ENCODE results near the gene OMA1. TPM values are rescaled to one million over a fixed set of nuclear protein-coding genes. Genes with fewer than 3 reads are reported as not detected.

Gene OMA1
- total RNA-seq, 4 donors from 2014 or later = 17.9 to 31.5 (median 27.8) TPM

DNA sequence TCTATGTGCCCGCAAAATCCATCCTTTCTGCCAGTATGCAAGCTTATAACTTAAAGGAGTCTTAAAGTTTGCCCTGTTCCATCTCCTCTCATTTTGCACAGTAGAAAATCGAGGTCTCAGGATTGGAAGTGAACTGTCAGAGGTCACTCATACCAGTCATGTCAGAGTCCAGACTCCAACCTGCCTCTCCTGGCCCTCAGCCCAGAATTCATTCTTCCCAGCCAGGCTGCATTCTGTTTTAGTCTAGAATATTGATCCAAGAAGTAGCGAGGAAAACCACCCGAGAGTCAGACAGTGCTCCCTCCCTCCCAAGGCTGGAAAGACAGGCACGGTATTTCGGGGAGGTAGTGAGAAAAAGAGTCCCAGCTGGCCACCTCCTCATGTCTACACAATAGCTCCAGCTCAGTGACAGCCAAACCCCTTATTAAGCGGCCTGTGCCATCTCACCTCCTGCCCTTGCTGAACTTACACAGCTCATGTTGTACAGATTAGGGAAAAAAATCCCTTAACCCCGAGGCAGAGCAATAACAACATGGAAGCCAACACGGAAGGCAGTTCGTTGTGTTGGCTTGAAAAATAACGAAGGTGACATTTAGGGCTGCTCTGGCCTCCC, 89.4 kb downstream of the OMA1 start:
- no peak overlapping the region for H3K27ac ChIP-seq
- H3K9me3 ChIP-seq = no peaks in the 10 kb centered on the region
- no peak overlapping the region for H3K4me3 ChIP-seq
- WGBS = 82% methylated on average over 11 of the region's 11 CpGs
- H3K4me1 ChIP-seq = no peaks in the 10 kb centered on the region
- no peaks in the 10 kb centered on the region for H3K36me3 ChIP-seq
- TF ChIP-seq, protein P1, sequence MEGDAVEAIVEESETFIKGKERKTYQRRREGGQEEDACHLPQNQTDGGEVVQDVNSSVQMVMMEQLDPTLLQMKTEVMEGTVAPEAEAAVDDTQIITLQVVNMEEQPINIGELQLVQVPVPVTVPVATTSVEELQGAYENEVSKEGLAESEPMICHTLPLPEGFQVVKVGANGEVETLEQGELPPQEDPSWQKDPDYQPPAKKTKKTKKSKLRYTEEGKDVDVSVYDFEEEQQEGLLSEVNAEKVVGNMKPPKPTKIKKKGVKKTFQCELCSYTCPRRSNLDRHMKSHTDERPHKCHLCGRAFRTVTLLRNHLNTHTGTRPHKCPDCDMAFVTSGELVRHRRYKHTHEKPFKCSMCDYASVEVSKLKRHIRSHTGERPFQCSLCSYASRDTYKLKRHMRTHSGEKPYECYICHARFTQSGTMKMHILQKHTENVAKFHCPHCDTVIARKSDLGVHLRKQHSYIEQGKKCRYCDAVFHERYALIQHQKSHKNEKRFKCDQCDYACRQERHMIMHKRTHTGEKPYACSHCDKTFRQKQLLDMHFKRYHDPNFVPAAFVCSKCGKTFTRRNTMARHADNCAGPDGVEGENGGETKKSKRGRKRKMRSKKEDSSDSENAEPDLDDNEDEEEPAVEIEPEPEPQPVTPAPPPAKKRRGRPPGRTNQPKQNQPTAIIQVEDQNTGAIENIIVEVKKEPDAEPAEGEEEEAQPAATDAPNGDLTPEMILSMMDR (IDR thresholded peaks at IDR 0.05) = no peak
- TF ChIP-seq POLR2AphosphoS5 (IDR thresholded peaks at IDR 0.05) = no peak
- TF ChIP-seq POLR2A (IDR thresholded peaks at IDR 0.05) = no peak
- TF ChIP-seq EP300 (IDR thresholded peaks at IDR 0.05) = no peak
- DNase-seq (ENCODE audit: low spot score in 2 of 2) = no peak
- H3K27me3 ChIP-seq = no peaks in the 10 kb centered on the region

DNA sequence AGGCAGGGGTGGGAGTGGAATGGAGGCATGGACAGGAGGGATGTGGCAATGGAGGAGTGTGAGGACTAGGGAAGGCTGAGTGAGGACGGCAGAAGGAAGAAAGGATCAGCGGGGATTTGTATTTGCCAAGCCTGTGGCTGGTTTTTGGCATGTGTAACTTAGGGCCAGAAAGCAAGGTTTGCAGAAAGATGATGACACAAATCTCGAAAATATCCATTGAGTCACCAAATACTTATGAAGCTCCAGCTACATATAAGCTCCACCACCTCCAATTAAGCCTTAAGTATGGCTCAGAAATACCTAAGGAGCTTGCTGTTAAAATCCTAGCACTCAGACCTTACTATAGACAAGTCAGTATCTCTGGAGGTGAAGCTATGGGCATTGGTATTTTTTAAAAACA, 90.1 kb downstream of the OMA1 start:
- 74% methylated on average over 3 of the region's 3 CpGs for WGBS
- no peak overlapping the region for H3K4me3 ChIP-seq
- no peak overlapping the region for H3K27ac ChIP-seq
- no peaks in the 10 kb centered on the region for H3K27me3 ChIP-seq
- H3K4me1 ChIP-seq = no peaks in the 10 kb centered on the region
- H3K36me3 ChIP-seq = no peaks in the 10 kb centered on the region
- DNase-seq (ENCODE audit: low spot score in 2 of 2) = no peak
- no peaks in the 10 kb centered on the region for H3K9me3 ChIP-seq
- no peak for TF ChIP-seq POLR2A (IDR thresholded peaks at IDR 0.05)
- no peak for TF ChIP-seq POLR2AphosphoS5 (IDR thresholded peaks at IDR 0.05)
- TF ChIP-seq EP300 (IDR thresholded peaks at IDR 0.05) = no peak
- TF ChIP-seq, protein P1 (IDR thresholded peaks at IDR 0.05) = no peak

DNA sequence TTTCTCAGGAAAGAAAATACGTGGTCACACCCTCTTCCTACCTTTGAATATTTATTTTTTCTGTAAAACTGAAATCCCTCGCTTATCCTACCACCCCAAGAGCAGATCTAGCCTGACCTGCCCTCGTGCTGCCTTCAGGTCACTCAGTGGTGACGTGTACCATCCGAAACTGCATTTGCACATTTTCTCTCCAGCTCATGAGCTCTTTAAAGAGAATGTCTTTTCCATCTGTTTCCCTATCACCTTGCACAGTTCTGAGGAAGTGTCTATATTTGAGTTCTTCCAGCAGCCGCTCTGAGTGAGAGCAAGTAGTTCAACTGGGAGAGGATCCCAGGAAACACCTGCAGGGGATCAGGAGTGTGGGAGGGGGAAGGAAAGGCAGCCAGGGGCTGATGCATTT, 91.7 kb downstream of the OMA1 start:
- no peaks in the 10 kb centered on the region for H3K36me3 ChIP-seq
- no peak for DNase-seq (ENCODE audit: low spot score in 2 of 2)
- no peaks in the 10 kb centered on the region for H3K9me3 ChIP-seq
- H3K4me1 ChIP-seq = no peaks in the 10 kb centered on the region
- no peak for TF ChIP-seq POLR2A (IDR thresholded peaks at IDR 0.05)
- H3K27ac ChIP-seq = no peak overlapping the region
- H3K4me3 ChIP-seq = no peak overlapping the region
- 86% methylated on average over 6 of the region's 6 CpGs for WGBS
- no peaks in the 10 kb centered on the region for H3K27me3 ChIP-seq

DNA sequence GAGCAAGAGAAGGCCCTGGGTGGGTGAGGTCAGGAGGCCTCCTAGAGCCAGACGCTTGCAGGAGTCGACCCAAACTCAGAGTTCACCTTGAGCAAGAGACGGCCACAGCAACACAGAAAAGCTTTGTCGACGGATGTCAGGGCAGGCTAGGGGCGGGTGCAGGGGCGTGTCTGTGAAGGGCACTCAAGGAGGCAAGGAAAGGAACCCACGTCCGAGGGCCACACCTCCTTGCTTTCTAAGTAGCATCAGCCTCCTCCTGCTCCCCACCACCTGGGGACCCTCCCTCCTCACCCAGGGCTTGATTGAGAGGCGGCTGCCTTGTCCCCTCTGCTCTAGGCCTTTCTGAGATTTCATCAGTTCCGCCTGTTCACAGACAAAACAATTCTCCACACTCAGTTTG, 92.1 kb downstream of the OMA1 start:
- H3K36me3 ChIP-seq = no peaks in the 10 kb centered on the region
- no peak overlapping the region for H3K4me3 ChIP-seq
- no peak overlapping the region for H3K27ac ChIP-seq
- no peak for DNase-seq (ENCODE audit: low spot score in 2 of 2)
- 81% methylated on average over 11 of the region's 11 CpGs for WGBS
- H3K9me3 ChIP-seq = no peaks in the 10 kb centered on the region
- H3K4me1 ChIP-seq = no peaks in the 10 kb centered on the region
- TF ChIP-seq, protein P1 (IDR thresholded peaks at IDR 0.05) = no peak
- TF ChIP-seq POLR2AphosphoS5 (IDR thresholded peaks at IDR 0.05) = no peak
- no peak for TF ChIP-seq EP300 (IDR thresholded peaks at IDR 0.05)
- TF ChIP-seq POLR2A (IDR thresholded peaks at IDR 0.05) = no peak
- H3K27me3 ChIP-seq = no peaks in the 10 kb centered on the region

DNA sequence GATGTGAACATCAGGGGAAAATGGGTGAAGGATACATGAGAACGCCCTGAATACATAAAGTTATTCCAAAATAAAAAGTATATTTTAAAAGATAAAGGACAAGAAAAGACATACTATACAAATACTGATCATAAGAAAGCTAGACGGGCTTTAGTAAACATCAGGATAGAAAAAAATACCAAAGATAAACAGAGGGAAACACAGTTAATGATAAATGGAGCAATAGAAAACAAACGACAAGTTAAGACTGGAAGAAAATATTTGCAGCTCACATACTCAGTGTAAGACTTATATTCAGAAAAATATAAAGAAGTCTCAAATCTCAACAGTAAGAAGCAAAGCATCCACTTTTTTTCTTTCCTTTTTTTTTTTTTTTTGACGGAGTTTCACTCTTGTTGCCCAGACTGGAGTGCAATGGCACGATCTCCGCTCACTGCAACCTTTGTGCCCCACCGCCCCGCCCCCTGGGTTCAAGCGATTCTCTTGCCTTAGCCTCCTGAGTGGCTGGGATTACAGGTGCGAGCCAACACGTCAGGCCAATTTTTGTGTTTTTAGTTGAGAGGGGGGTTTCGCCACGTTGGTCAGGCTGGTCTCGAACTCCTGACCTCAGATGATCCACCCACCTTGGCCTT, 94.8 kb downstream of the OMA1 start:
- no peaks in the 10 kb centered on the region for H3K27me3 ChIP-seq
- H3K27ac ChIP-seq = no peak overlapping the region
- DNase-seq (ENCODE audit: low spot score in 2 of 2) = no peak
- H3K4me1 ChIP-seq = no peaks in the 10 kb centered on the region
- H3K4me3 ChIP-seq = no peak overlapping the region
- H3K36me3 ChIP-seq = no peaks in the 10 kb centered on the region
- WGBS = 84% methylated on average over 14 of the region's 14 CpGs
- no peaks in the 10 kb centered on the region for H3K9me3 ChIP-seq
- TF ChIP-seq, protein P1 (IDR thresholded peaks at IDR 0.05) = no peak
- TF ChIP-seq POLR2A (IDR thresholded peaks at IDR 0.05) (no peak), EP300 (IDR thresholded peaks at IDR 0.05) (no peak), POLR2AphosphoS5 (IDR thresholded peaks at IDR 0.05) (no peak)
